GM19238 (cell line): ENCODE results near the gene CTSD.
"Not testable (repeated sequence)": the region's sequence is repeated elsewhere in the genome, so short reads cannot be mapped to it uniquely, and the experiment has no call there.

Experiments used
- DNase-seq: peaks from one replicate; pipeline ENCODE4 v3.0.0; 2011; ENCODE audit warnings: low spot score; ENCODE audit not compliant: insufficient read length

The CTSD gene

DNA sequence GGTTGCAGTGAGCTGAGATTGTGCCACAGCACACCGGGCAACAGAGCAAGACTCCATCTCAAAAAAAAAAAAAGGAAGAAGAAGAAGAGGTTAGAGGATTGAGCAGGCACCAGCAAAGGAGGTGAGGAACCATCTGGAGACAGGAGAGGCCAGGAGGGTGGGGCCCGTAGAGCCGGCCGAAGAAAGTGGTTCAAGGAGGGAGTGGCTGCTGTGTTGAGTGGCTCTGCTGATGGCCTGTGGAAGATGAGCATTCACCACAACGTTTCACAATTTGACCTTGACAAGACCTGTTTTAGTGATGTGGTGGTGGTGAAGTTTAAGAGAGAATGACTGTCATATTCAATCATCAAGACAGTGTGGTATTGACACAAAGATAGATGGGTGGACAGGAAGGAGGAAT is 6.8 kb upstream of the CTSD start:
- no peak for DNase-seq

DNA sequence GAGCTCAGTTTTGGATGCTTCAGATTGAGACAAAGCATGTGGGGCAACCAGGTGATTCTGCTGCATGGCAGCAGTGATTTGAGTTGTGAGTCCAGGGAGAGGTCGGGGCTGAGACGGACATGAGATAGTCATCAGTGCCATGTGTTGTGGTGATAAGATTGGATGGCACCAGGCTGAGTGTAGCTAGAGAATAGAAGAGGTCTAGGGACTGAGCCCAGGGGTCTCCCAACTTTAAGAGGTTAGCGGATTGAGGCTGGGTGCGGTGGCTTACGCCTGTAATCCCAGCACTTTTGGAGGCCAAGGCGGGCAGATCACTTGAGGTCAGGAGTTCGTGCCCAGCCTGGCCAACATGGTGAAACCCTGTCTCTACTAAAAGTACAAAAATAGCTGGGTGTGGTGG is 6.3 kb upstream of the CTSD start:
- DNase-seq, result no peak

DNA sequence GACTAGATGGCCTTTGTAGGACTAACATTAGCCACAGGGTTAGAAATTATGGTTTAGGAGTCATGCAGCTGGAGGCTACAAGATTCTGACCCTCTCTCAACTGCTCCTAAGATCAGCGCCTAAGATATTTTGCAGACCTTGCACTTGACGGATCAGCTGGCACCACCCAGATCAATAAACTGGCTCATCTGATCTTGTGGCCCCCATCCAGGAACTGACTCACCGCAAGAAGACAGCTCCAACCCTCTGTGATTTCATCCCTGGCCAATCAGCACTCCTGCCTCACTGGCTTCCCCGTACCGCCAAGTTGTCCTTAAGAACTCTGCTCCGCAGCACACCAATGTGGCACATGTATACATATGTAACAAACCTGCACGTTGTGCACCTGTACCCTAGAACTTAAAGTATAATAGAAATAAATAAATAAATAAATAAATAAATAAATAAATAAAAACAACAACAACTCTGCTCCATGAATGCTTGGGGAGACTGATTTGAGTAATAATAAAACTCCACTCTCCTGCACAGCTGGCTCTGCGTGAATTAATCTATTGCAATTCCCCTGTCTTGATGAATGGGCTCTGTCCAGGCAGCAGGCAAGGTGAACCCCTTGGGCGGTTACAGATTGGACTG is 5.7 kb upstream of the CTSD start:
- DNase-seq, result not testable (repeated sequence)

DNA sequence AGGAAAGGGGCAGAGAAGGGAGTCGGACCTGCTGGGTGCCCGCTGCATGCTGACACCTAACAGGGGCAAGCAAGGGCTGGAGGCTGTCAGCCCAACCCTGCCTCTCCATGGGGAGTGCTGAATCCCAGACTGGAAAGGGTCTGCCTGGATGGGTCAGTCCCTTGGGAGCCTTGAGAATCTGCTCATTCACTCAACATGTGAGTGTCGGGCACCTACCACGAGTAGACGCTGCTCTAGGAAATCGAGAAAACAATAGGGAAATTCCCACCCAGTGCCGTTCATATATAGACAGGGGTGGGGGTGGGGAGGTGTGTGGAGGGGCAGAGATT is 4.4 kb upstream of the CTSD start:
- DNase-seq, result no peak

DNA sequence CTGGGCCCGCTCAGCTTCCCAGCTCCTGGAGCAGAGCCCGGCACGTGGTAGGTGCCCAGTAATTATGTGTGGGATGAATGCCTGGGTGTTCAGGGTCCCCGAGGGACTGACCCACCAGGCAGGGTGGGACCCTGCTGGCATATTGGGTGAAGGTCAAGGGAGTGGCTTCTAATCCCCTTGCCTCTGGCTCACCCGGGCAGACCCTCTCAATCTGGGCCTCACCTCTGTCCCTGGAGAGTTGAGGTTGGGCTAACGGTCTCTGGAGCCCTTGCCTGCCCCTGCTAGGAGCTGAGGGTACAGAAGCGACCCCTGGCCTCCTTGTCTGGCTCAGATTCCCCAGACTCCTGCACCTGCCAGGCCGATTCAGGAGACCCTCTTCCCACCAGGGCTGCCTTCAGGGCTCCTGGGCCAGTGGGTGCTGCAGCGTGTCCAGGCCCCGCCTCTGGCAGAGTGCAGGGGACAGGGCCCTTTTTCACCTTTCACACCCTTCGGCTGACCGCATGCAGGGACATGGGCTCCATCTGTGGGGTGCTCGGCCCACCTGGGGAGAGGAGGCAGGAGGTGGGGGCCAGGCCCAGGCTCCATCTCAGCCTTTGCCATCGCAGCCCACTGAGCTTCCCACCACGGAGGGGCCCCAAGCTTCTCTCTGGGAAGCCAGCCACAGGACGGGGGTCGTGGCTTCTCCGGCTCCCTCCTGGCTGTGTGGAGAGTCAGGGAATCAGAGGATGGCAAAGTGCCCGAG is 3.8 kb upstream of the CTSD start:
- DNase-seq, result no peak

GRCh38 chr11:1766719-1767398 is 3.1 kb upstream of the CTSD start:
- no peak for DNase-seq

- no peak for DNase-seq
Measured at GRCh38 chr11:1765871-1766718, 2.4 kb upstream of the CTSD start.

- DNase-seq, result no peak
Measured at GRCh38 chr11:1763336-1763795, 361 bp downstream of the CTSD start.

DNA sequence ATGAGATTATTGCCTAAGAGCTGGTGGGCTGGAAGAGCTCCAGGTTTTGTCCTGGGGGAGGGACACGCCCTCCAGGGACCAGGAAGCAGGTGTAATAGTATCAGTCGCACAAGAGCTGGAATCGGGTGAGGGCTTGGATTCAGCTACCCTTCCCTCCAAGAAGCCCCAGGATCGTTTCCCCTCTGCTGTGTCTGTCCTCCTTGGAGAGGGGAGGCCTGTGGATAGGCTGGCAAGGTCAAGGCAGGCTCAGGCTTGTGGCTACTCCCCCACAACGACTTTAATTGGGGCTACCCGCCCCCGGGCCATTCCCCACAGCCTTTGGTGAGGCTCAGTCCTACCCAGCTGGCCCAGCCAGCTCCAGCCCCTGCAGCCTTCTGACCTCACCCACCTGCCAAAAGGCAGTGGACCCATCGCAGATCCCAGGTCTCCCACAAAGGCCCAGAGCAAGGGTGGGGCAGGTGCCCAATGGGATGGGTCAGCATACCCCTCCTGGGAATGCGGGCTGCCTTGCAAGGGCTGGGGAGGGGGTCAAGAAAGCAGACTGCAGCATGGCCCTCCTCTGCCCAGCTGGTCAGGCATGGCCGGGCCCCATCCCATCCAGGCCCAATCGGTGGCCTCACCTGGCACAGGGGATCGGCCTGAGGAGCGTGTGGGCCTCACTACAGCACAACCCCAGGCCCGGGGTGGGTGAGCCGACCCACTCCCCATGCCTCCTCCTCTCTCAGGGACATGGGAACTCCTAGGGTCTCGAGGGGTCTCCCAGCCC is 1.0 kb downstream of the CTSD start:
- DNase-seq, result no peak

DNA sequence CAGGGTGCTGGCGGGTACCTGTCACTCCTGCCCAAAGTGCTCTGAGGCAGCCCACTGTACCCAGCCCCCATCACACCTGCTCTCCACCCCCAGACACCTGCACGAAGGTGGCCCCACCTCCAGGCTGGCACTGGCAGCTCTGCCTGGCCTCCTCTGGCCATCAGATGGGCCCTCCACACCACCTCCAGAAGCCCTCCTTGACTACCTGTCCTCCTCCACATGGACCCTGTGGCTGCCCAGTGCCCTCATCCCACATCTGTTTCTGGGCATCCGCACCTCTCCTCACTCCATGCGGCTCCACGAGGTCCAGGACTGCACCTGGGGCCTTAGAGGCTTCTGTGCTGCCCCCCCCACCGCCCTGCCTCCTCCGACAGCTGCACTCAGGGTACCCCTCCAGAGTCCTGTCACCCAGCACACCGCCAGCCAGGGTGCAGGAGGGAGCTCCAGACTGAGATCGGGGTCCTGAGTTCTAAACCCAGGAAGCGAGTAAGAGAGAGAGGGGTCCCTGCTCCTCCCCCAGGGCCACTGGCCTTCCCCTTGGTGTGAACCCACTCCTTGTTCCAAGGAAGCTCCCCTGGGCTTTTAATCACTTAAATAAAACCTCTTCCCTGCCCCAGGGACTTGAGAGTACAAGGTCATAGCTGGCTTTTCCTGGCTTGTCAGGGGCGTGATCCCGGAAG is 1.7 kb downstream of the CTSD start:
- no peak for DNase-seq

- DNase-seq, result no peak
Measured at GRCh38 chr11:1761110-1761856, 2.4 kb downstream of the CTSD start.

DNA sequence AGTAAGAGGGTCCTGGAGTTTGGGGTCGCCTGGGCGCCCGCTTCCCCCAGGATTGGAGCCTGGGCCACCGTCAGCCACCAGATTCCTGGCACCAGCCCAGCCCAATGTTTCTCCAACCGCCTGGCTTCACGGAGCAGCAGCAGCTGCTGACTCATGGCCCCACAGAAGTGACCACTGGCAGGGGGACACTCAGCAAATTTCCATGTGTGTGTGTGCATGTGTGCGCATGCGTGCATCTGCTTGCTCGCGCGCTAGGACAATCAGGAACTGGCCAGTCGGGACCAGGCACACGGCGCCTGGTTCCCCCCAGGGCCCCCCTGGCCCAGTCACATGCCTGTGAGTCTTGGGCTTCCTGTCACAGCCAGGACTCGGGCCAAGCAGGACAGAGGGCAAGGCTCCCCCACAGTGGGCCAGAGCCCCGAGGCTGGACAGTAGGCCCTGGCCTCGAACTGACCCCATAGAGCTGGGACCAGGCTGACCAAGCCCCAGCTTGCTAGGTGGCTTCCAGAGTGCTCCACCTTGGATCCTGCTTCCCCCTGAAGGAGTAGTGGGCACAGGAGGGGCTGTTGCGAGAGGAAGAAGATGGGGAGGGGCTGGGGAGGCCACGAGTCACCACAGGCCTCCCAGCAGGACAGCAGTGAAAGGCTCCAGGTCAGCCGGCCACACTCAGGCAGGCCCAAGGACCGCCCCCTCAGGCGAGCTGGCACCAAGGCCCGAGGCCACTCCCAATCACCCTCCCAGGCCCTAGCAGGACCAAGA is 3.2 kb downstream of the CTSD start:
- no peak for DNase-seq

- DNase-seq, result no peak
Measured at GRCh38 chr11:1759851-1760220, 3.9 kb downstream of the CTSD start.

GRCh38 chr11:1759151-1759850 is 4.4 kb downstream of the CTSD start:
- DNase-seq, result no peak

DNA sequence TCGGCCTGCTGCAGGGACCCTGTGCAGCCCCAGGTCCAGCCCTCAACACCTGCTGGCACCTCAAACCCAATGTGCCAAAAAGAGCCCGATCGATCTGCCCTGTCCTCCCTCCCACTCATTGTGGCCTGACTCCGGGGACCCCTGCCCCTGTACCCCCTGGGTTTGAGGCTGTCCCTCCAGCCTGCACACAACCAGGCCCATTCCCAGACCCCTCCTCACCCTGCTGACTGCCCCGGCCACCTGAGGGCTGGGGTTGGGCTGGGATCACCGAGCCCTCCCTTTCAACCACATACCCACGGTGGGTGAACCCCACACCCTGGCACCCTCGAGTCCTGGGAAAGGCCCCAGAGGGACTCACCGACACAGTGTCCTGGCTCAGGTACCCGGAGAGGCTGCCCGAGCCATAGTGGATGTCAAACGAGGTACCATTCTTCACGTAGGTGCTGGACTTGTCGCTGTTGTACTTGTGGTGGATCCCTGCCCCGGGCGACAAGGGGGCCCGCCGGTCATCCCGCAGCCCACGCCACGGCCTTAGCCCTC is 5.0 kb downstream of the CTSD start:
- DNase-seq, result no peak

DNA sequence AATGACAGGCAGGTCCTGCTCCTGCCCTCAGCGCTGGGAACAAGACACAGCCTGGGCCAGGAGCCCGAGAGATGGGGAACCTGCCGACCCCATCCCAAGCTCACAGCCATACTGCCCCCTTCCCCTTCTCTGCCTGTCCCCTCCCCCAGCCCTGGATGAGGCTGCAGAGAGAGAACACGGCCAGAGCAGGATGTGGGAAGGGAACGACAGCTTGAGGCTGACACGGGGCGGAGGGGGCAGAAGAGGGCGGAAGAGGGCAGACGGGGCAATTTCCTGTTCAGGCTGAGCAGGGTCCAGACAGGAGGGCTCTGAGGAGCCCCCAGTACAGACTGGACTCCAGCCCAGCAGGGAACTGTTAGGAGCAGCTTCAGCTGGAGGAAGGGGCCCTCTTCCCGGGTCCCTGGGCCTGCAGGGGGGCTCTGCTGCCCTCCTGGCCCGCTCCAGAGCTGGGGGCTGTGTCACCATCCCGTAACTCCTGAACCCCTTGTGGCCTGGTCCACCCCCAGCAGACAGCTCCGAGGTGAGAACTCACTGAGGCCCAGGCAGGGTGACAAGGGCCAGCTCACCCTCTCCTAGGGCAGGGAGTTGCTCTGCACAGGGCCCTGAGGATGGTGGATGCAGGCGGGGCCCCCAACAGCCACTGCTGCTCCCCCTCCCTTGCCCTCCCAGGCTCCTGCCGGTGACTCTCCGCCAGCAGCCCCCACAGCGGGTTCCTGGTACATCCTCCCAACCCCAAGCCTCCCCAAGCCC is 5.7 kb downstream of the CTSD start:
- no peak for DNase-seq
